WTC11 (cell line): ENCODE measurements around the gene MYMX. TPM values are rescaled to one million over a fixed set of nuclear protein-coding genes. Genes with fewer than 3 reads are reported as not detected.

Source experiments
- ATAC-seq: fragments of 200-7000 bp; cut with Tn5 transposase; 2 replicates; pipeline ENCODE4 v1.10.0; 2021; ENCODE audit warnings: mild to moderate bottlenecking, moderate library complexity
- CTCF ChIA-PET: fragments of 300-600 bp; sonication (Branson Sonifier 250); formaldehyde crosslinking; loops from one replicate; lab custom pipeline; 2021; ENCODE audit warnings: antibody characterized with exemption; lab: Charles Lee
- POLR2A ChIA-PET: fragments of 350-600 bp; sonication (Branson Sonifier 250); formaldehyde crosslinking; loops from one replicate; lab custom pipeline; 2021; ENCODE audit warnings: antibody characterized with exemption; lab: Charles Lee
- DNase-seq: peaks from one replicate; pipeline ENCODE4 v3.0.0; 2021; ENCODE audit warnings: low spot score
- H3K27ac Mint-ChIP-seq: 2 replicates; pipeline ENCODE4 v1.8.0; 2021; ENCODE audit warnings: mixed read lengths
- H3K27me3 Mint-ChIP-seq: 2 replicates; pipeline ENCODE4 v1.8.0; 2021; ENCODE audit warnings: low read depth, mild to moderate bottlenecking, moderate library complexity, mixed read lengths
- H3K36me3 Mint-ChIP-seq: 2 replicates; pipeline ENCODE4 v1.8.0; 2021; ENCODE audit warnings: mixed read lengths
- H3K4me1 Mint-ChIP-seq: 2 replicates; pipeline ENCODE4 v1.8.0; 2022; ENCODE audit warnings: mixed read lengths
- H3K4me3 Mint-ChIP-seq: 2 replicates; pipeline ENCODE4 v1.8.0; 2021; ENCODE audit warnings: mild to moderate bottlenecking, moderate library complexity, mixed read lengths
- H3K9me3 Mint-ChIP-seq: 2 replicates; pipeline ENCODE4 v1.8.0; 2021; ENCODE audit warnings: mixed read lengths
- ATF1 ChIP-seq: sonication (generic); formaldehyde crosslinking; IDR thresholded peaks from 2 replicates; pipeline ENCODE4 v1.8.1; 2023; ENCODE audit warnings: mild to moderate bottlenecking, moderate library complexity, missing genetic modification reagents
- GRHL2 ChIP-seq: fragments of 250-450 bp; sonication (Bioruptor Pico); IDR thresholded peaks from 2 replicates; pipeline ENCODE4 v1.8.0; 2022; ENCODE audit warnings: mild to moderate bottlenecking, moderate library complexity; ENCODE audit not compliant: insufficient replicate concordance, severe bottlenecking
- HMGA2 ChIP-seq: fragments of 250-450 bp; sonication (Bioruptor Pico); IDR thresholded peaks from 2 replicates; pipeline ENCODE4 v1.4.0; 2021; ENCODE audit warnings: mild to moderate bottlenecking, moderate library complexity
- NFE2L1 ChIP-seq: sonication (generic); formaldehyde crosslinking; IDR thresholded peaks from 2 replicates; pipeline ENCODE4 v1.8.1; 2023; ENCODE audit warnings: missing genetic modification reagents
- NR3C1 ChIP-seq: sonication (generic); formaldehyde crosslinking; conservative IDR thresholded peaks from 2 replicates; pipeline ENCODE4 v1.8.1; 2023; ENCODE audit warnings: low read depth, mild to moderate bottlenecking, missing genetic modification reagents
- TCF7 ChIP-seq: sonication (generic); formaldehyde crosslinking; IDR thresholded peaks from 2 replicates; pipeline ENCODE4 v1.8.0; 2022; ENCODE audit warnings: mild to moderate bottlenecking, low read depth, missing genetic modification reagents, moderate library complexity
- ZBTB21 ChIP-seq: sonication (generic); formaldehyde crosslinking; IDR thresholded peaks from 2 replicates; pipeline ENCODE4 v1.8.1; 2023; ENCODE audit warnings: mild to moderate bottlenecking, missing genetic modification reagents, borderline replicate concordance
- ZNF121 ChIP-seq: sonication (generic); formaldehyde crosslinking; IDR thresholded peaks from 2 replicates; pipeline ENCODE4 v1.8.0; 2023; ENCODE audit warnings: missing genetic modification reagents
- ZNF219 ChIP-seq: sonication (generic); formaldehyde crosslinking; IDR thresholded peaks from 2 replicates; pipeline ENCODE4 v1.8.0; 2023; ENCODE audit warnings: missing genetic modification reagents, mild to moderate bottlenecking, borderline replicate concordance
- total RNA-seq: library from RNA; stranded (reverse); gene quantifications from 3 replicates; pipeline ENCODE4 v1.2.3, GENCODE V29; 2021
- TF ChIP-seq, protein P1 (sequence below): sonication (generic); formaldehyde crosslinking; IDR thresholded peaks from 2 replicates; pipeline ENCODE4 v1.8.0; 2023; ENCODE audit warnings: mild to moderate bottlenecking, missing genetic modification reagents
- TF ChIP-seq, protein P2 (sequence below): sonication (generic); formaldehyde crosslinking; IDR thresholded peaks from 2 replicates; pipeline ENCODE4 v1.8.1; 2022; ENCODE audit warnings: mild to moderate bottlenecking, missing genetic modification reagents, moderate library complexity, borderline replicate concordance
- TF ChIP-seq, protein P3 (sequence below): fragments of 250-450 bp; sonication (Bioruptor Pico); IDR thresholded peaks from 2 replicates; pipeline ENCODE4 v1.8.0; 2021; ENCODE audit warnings: mild to moderate bottlenecking
- TF ChIP-seq, protein P4 (sequence below): sonication (generic); formaldehyde crosslinking; IDR thresholded peaks from 2 replicates; pipeline ENCODE4 v1.8.1; 2023; ENCODE audit warnings: mild to moderate bottlenecking, missing genetic modification reagents, moderate library complexity
- TF ChIP-seq, protein P5 (sequence below): fragments of 250-450 bp; sonication (Bioruptor Pico); IDR thresholded peaks from 2 replicates; pipeline ENCODE4 v2.1.2; 2022; ENCODE audit warnings: mild to moderate bottlenecking, moderate library complexity
- TF ChIP-seq, protein P6 (sequence below): sonication (generic); formaldehyde crosslinking; IDR thresholded peaks from 2 replicates; pipeline ENCODE4 v1.8.0; 2022; ENCODE audit warnings: missing genetic modification reagents
- TF ChIP-seq, protein P7 (sequence below): sonication (generic); formaldehyde crosslinking; IDR thresholded peaks from 2 replicates; pipeline ENCODE4 v1.8.0; 2023; ENCODE audit warnings: missing genetic modification reagents
- TF ChIP-seq, protein P8 (sequence below): sonication (generic); formaldehyde crosslinking; IDR thresholded peaks from 2 replicates; pipeline ENCODE4 v1.8.0; 2022; ENCODE audit warnings: mild to moderate bottlenecking, missing genetic modification reagents
- TF ChIP-seq, protein P9 (sequence below): sonication (generic); formaldehyde crosslinking; IDR thresholded peaks from 2 replicates; pipeline ENCODE4 v1.8.0; 2022; ENCODE audit warnings: mild to moderate bottlenecking, missing genetic modification reagents

The MYMX gene
- total RNA-seq, 1 experiment from 2014 or later, result 3.9 TPM

DNA sequence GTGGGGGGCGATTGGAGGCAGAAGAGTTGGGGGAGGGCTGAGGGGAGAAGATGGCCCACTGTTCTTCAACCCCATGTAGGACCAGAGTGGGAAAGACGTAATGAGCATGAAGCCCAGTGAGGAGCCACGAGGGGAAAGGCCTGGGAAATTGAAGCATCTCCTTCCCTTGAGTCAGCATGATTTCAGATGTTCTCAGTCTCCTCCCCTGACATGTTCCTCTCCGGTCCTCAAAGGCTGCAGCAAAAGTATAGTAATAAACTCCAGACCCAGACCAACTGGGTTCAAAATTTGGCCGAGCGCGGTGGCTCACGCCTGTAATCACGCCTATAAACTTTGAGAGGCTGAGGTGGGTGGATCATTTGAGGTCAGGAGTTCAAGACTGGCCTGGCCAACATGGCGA lies 50.5 kb downstream of the MYMX start:
- Mint-ChIP-seq H3K4me1 (peaks cover 52% of the 10 kb centered on the region), H3K27me3 (peaks cover 28% of the 10 kb centered on the region), H3K4me3 (no peak overlapping the region), H3K36me3 (no peaks in the 10 kb centered on the region), H3K9me3 (no peaks in the 10 kb centered on the region), H3K27ac (no peak overlapping the region)
- CTCF ChIA-PET, result interaction anchor here (1.1 to 6.3 kb wide), 12 partner anchors 24 to 497 kb away, joined by 3 to 109 read pairs (median 8); partner anchors contain the start of genes AARS2, SPATS1 and VEGFA
- POLR2A ChIA-PET, result no interaction called here
- TF ChIP-seq TCF7 (CRISPR knock-in tag), result no peak
- no peak for TF ChIP-seq ZNF219 (CRISPR knock-in tag)
- no peak for TF ChIP-seq NR3C1 (CRISPR knock-in tag)
- TF ChIP-seq HMGA2 (CRISPR knock-in tag), result no peak
- TF ChIP-seq, protein P1, sequence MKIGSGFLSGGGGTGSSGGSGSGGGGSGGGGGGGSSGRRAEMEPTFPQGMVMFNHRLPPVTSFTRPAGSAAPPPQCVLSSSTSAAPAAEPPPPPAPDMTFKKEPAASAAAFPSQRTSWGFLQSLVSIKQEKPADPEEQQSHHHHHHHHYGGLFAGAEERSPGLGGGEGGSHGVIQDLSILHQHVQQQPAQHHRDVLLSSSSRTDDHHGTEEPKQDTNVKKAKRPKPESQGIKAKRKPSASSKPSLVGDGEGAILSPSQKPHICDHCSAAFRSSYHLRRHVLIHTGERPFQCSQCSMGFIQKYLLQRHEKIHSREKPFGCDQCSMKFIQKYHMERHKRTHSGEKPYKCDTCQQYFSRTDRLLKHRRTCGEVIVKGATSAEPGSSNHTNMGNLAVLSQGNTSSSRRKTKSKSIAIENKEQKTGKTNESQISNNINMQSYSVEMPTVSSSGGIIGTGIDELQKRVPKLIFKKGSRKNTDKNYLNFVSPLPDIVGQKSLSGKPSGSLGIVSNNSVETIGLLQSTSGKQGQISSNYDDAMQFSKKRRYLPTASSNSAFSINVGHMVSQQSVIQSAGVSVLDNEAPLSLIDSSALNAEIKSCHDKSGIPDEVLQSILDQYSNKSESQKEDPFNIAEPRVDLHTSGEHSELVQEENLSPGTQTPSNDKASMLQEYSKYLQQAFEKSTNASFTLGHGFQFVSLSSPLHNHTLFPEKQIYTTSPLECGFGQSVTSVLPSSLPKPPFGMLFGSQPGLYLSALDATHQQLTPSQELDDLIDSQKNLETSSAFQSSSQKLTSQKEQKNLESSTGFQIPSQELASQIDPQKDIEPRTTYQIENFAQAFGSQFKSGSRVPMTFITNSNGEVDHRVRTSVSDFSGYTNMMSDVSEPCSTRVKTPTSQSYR (CRISPR knock-in tag), result no peak
- TF ChIP-seq, protein P2, sequence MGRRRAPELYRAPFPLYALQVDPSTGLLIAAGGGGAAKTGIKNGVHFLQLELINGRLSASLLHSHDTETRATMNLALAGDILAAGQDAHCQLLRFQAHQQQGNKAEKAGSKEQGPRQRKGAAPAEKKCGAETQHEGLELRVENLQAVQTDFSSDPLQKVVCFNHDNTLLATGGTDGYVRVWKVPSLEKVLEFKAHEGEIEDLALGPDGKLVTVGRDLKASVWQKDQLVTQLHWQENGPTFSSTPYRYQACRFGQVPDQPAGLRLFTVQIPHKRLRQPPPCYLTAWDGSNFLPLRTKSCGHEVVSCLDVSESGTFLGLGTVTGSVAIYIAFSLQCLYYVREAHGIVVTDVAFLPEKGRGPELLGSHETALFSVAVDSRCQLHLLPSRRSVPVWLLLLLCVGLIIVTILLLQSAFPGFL (CRISPR knock-in tag), result no peak
- TF ChIP-seq, protein P3, sequence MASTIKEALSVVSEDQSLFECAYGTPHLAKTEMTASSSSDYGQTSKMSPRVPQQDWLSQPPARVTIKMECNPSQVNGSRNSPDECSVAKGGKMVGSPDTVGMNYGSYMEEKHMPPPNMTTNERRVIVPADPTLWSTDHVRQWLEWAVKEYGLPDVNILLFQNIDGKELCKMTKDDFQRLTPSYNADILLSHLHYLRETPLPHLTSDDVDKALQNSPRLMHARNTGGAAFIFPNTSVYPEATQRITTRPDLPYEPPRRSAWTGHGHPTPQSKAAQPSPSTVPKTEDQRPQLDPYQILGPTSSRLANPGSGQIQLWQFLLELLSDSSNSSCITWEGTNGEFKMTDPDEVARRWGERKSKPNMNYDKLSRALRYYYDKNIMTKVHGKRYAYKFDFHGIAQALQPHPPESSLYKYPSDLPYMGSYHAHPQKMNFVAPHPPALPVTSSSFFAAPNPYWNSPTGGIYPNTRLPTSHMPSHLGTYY (CRISPR knock-in tag), result no peak
- TF ChIP-seq, protein P4, sequence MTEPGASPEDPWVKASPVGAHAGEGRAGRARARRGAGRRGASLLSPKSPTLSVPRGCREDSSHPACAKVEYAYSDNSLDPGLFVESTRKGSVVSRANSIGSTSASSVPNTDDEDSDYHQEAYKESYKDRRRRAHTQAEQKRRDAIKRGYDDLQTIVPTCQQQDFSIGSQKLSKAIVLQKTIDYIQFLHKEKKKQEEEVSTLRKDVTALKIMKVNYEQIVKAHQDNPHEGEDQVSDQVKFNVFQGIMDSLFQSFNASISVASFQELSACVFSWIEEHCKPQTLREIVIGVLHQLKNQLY (CRISPR knock-in tag), result no peak
- TF ChIP-seq, protein P5, sequence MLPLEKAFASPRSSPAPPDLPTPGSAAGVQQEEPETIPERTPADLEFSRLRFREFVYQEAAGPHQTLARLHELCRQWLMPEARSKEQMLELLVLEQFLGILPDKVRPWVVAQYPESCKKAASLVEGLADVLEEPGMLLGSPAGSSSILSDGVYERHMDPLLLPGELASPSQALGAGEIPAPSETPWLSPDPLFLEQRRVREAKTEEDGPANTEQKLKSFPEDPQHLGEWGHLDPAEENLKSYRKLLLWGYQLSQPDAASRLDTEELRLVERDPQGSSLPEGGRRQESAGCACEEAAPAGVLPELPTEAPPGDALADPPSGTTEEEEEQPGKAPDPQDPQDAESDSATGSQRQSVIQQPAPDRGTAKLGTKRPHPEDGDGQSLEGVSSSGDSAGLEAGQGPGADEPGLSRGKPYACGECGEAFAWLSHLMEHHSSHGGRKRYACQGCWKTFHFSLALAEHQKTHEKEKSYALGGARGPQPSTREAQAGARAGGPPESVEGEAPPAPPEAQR, result no peak
- TF ChIP-seq, protein P6, sequence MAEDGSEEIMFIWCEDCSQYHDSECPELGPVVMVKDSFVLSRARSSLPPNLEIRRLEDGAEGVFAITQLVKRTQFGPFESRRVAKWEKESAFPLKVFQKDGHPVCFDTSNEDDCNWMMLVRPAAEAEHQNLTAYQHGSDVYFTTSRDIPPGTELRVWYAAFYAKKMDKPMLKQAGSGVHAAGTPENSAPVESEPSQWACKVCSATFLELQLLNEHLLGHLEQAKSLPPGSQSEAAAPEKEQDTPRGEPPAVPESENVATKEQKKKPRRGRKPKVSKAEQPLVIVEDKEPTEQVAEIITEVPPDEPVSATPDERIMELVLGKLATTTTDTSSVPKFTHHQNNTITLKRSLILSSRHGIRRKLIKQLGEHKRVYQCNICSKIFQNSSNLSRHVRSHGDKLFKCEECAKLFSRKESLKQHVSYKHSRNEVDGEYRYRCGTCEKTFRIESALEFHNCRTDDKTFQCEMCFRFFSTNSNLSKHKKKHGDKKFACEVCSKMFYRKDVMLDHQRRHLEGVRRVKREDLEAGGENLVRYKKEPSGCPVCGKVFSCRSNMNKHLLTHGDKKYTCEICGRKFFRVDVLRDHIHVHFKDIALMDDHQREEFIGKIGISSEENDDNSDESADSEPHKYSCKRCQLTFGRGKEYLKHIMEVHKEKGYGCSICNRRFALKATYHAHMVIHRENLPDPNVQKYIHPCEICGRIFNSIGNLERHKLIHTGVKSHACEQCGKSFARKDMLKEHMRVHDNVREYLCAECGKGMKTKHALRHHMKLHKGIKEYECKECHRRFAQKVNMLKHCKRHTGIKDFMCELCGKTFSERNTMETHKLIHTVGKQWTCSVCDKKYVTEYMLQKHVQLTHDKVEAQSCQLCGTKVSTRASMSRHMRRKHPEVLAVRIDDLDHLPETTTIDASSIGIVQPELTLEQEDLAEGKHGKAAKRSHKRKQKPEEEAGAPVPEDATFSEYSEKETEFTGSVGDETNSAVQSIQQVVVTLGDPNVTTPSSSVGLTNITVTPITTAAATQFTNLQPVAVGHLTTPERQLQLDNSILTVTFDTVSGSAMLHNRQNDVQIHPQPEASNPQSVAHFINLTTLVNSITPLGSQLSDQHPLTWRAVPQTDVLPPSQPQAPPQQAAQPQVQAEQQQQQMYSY (CRISPR knock-in tag), result no peak
- TF ChIP-seq, protein P7, sequence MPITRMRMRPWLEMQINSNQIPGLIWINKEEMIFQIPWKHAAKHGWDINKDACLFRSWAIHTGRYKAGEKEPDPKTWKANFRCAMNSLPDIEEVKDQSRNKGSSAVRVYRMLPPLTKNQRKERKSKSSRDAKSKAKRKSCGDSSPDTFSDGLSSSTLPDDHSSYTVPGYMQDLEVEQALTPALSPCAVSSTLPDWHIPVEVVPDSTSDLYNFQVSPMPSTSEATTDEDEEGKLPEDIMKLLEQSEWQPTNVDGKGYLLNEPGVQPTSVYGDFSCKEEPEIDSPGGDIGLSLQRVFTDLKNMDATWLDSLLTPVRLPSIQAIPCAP (CRISPR knock-in tag), result no peak
- TF ChIP-seq ZBTB21 (CRISPR knock-in tag), result no peak
- no peak for TF ChIP-seq ATF1 (CRISPR knock-in tag)
- no peak for TF ChIP-seq GRHL2 (CRISPR knock-in tag)
- TF ChIP-seq, protein P8, sequence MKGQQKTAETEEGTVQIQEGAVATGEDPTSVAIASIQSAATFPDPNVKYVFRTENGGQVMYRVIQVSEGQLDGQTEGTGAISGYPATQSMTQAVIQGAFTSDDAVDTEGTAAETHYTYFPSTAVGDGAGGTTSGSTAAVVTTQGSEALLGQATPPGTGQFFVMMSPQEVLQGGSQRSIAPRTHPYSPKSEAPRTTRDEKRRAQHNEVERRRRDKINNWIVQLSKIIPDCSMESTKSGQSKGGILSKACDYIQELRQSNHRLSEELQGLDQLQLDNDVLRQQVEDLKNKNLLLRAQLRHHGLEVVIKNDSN, result no peak
- TF ChIP-seq, protein P9, sequence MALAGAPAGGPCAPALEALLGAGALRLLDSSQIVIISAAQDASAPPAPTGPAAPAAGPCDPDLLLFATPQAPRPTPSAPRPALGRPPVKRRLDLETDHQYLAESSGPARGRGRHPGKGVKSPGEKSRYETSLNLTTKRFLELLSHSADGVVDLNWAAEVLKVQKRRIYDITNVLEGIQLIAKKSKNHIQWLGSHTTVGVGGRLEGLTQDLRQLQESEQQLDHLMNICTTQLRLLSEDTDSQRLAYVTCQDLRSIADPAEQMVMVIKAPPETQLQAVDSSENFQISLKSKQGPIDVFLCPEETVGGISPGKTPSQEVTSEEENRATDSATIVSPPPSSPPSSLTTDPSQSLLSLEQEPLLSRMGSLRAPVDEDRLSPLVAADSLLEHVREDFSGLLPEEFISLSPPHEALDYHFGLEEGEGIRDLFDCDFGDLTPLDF (CRISPR knock-in tag), result no peak
- TF ChIP-seq ZNF121 (CRISPR knock-in tag), result no peak
- no peak for TF ChIP-seq NFE2L1 (CRISPR knock-in tag)
- no peak for DNase-seq
- no peak for ATAC-seq
